H9 (cell line): ENCODE measurements around the gene B4GALT6. TPM values are rescaled to one million over a fixed set of nuclear protein-coding genes. Genes with fewer than 3 reads are reported as not detected.

Experiments used
- DNase-seq: peaks from one replicate; pipeline ENCODE4 v3.0.0-alpha.2; 2017
- H2AFZ ChIP-seq: one replicate; pipeline ENCODE4 v1.6.1; 2013; ENCODE audit warnings: mild to moderate bottlenecking, low read length, control low read depth, moderate library complexity
- H2AK5ac ChIP-seq: 2 replicates; pipeline ENCODE4 v1.6.1; 2013; ENCODE audit warnings: low read length, control low read depth, mixed read lengths; ENCODE audit not compliant: insufficient read length
- H2BK120ac ChIP-seq: one replicate; pipeline ENCODE4 v1.6.1; 2013; ENCODE audit warnings: low read depth, mild to moderate bottlenecking, low read length, control low read depth, inconsistent platforms; ENCODE audit not compliant: poor library complexity, severe bottlenecking
- H2BK12ac ChIP-seq: 2 replicates; pipeline ENCODE4 v1.6.1; 2013; ENCODE audit warnings: low read length, control low read depth, mixed read lengths, low read depth; ENCODE audit not compliant: insufficient read length
- H2BK15ac ChIP-seq: 2 replicates; pipeline ENCODE4 v1.6.1; 2013; ENCODE audit warnings: low read depth, low read length, control low read depth
- H2BK20ac ChIP-seq: one replicate; pipeline ENCODE4 v1.6.1; 2013; ENCODE audit warnings: low read depth, mild to moderate bottlenecking, low read length, control low read depth, inconsistent platforms; ENCODE audit not compliant: poor library complexity, severe bottlenecking
- H2BK5ac ChIP-seq: 2 replicates; pipeline ENCODE4 v1.6.1; 2013; ENCODE audit warnings: low read length, control low read depth, mixed read lengths; ENCODE audit not compliant: insufficient read length
- H3K14ac ChIP-seq: 2 replicates; pipeline ENCODE4 v1.6.1; 2013; ENCODE audit warnings: low read length, control low read depth; ENCODE audit not compliant: insufficient read depth
- H3K18ac ChIP-seq: 2 replicates; pipeline ENCODE4 v1.6.1; 2013; ENCODE audit warnings: low read depth, mild to moderate bottlenecking, mixed read lengths, low read length, control low read depth; ENCODE audit not compliant: insufficient read length
- H3K23ac ChIP-seq: 2 replicates; pipeline ENCODE4 v1.6.1; 2013; ENCODE audit warnings: low read length, control low read depth, mixed read lengths, low read depth; ENCODE audit not compliant: insufficient read length
- H3K23me2 ChIP-seq: 2 replicates; pipeline ENCODE4 v1.6.1; 2013; ENCODE audit warnings: low read depth, mild to moderate bottlenecking, mixed read lengths, low read length, control low read depth; ENCODE audit not compliant: insufficient read length, poor library complexity, severe bottlenecking
- H3K27ac ChIP-seq: 2 replicates; pipeline ENCODE4 v1.5.1; 2013; ENCODE audit warnings: low read length, control low read depth, mixed read lengths, low read depth; ENCODE audit not compliant: insufficient read length
- H3K27me3 ChIP-seq: 2 replicates; pipeline ENCODE4 v1.6.1; 2013; ENCODE audit warnings: low read length, control low read depth, inconsistent platforms; ENCODE audit not compliant: insufficient read depth
- H3K4ac ChIP-seq: 2 replicates; pipeline ENCODE4 v1.6.1; 2013; ENCODE audit warnings: low read depth, mild to moderate bottlenecking, control low read depth, inconsistent platforms, low read length, moderate library complexity
- H3K4me1 ChIP-seq: 2 replicates; pipeline ENCODE4 v1.6.1; 2013; ENCODE audit warnings: low read length, control low read depth, inconsistent platforms; ENCODE audit not compliant: insufficient read depth
- H3K4me2 ChIP-seq: 2 replicates; pipeline ENCODE4 v1.6.1; 2013; ENCODE audit warnings: low read length, control low read depth, mixed read lengths; ENCODE audit not compliant: insufficient read length, insufficient read depth
- H3K56ac ChIP-seq: 2 replicates; pipeline ENCODE4 v1.6.1; 2013; ENCODE audit warnings: low read depth, mild to moderate bottlenecking, mixed read lengths, low read length, control low read depth; ENCODE audit not compliant: insufficient read length
- H3K79me1 ChIP-seq: 2 replicates; pipeline ENCODE4 v1.6.1; 2013; ENCODE audit warnings: low read depth, mild to moderate bottlenecking, moderate library complexity, low read length, control low read depth, inconsistent platforms; ENCODE audit not compliant: insufficient read depth, poor library complexity, severe bottlenecking
- H3K79me2 ChIP-seq: 2 replicates; pipeline ENCODE4 v1.6.1; 2013; ENCODE audit warnings: low read length, control low read depth, inconsistent platforms; ENCODE audit not compliant: insufficient read depth
- H3K9ac ChIP-seq: 2 replicates; pipeline ENCODE4 v1.6.1; 2013; ENCODE audit warnings: low read length, control low read depth, mixed read lengths; ENCODE audit not compliant: insufficient read length; ENCODE audit errors: extremely low read depth
- H3K9me3 ChIP-seq: one replicate; pipeline ENCODE4 v1.6.1; 2013; ENCODE audit warnings: low read depth, low read length, inconsistent platforms; ENCODE audit not compliant: control insufficient read depth
- H3T11ph ChIP-seq: one replicate; pipeline ENCODE4 v1.6.1; 2013; ENCODE audit warnings: mild to moderate bottlenecking, low read length, control low read depth, inconsistent platforms
- H4K20me1 ChIP-seq: one replicate; pipeline ENCODE4 v1.6.1; 2013; ENCODE audit not compliant: control insufficient read depth, insufficient read length, insufficient read depth
- H4K5ac ChIP-seq: 2 replicates; pipeline ENCODE4 v1.6.1; 2013; ENCODE audit warnings: low read depth, mild to moderate bottlenecking, mixed read lengths, low read length, control low read depth; ENCODE audit not compliant: insufficient read length
- H4K8ac ChIP-seq: replicated peaks from 2 replicates; pipeline ENCODE4 v1.6.1; 2013; ENCODE audit warnings: low read length, control low read depth, mixed read lengths, low read depth; ENCODE audit not compliant: insufficient read length
- H4K91ac ChIP-seq: 2 replicates; pipeline ENCODE4 v1.6.1; 2013; ENCODE audit warnings: low read depth, mild to moderate bottlenecking, moderate library complexity, mixed read lengths, low read length, control low read depth; ENCODE audit not compliant: insufficient read length
- H3K27ac Mint-ChIP-seq, 3 experiments: 2 replicates in 2 of 3; 3 replicates in 1 of 3; pipeline ENCODE4 v1.8.0; 2020 to 2021; ENCODE audit warnings: mixed read lengths in 3 of 3, mild to moderate bottlenecking in 1 of 3, moderate library complexity in 1 of 3
- H3K27me3 Mint-ChIP-seq: 2 replicates; pipeline ENCODE4 v1.8.0; 2021; ENCODE audit warnings: low read depth, mild to moderate bottlenecking, moderate library complexity, mixed read lengths
- H3K36me3 Mint-ChIP-seq, 3 experiments: 2 replicates in 2 of 3; 3 replicates in 1 of 3; pipeline ENCODE4 v1.8.0; 2020 to 2021; ENCODE audit warnings: low read depth in 3 of 3, mixed read lengths in 3 of 3; ENCODE audit not compliant: insufficient read depth in 1 of 3
- H3K4me1 Mint-ChIP-seq, 2 experiments: 2 replicates each; pipeline ENCODE4 v1.8.0; 2020; ENCODE audit warnings: mixed read lengths in 2 of 2
- H3K4me3 Mint-ChIP-seq, 2 experiments: 2 replicates in 1 of 2; 3 replicates in 1 of 2; pipeline ENCODE4 v1.8.0; 2020 to 2021; ENCODE audit warnings: mild to moderate bottlenecking in 2 of 2, mixed read lengths in 2 of 2, moderate library complexity in 1 of 2
- H3K9me3 Mint-ChIP-seq, 2 experiments: 2 replicates in 1 of 2; 3 replicates in 1 of 2; pipeline ENCODE4 v1.8.0; 2020; ENCODE audit warnings: mild to moderate bottlenecking in 2 of 2, mixed read lengths in 2 of 2, moderate library complexity in 1 of 2
- CTCF ChIP-seq: fragments of 200-600 bp; sonication (generic); conservative IDR thresholded peaks from 3 replicates; pipeline ENCODE4 v1.8.0; 2021; ENCODE audit warnings: antibody characterized with exemption, mild to moderate bottlenecking
- total RNA-seq: library from RNA; stranded (reverse); gene quantifications from 2 replicates; pipeline ENCODE4 v1.2.1, GENCODE V29; 2021

Gene B4GALT6
- total RNA-seq, 1 experiment from 2014 or later, result 34.1 TPM

GRCh38 chr18:31686572-31686971 is 2.2 kb upstream of the B4GALT6 start:
- Histone ChIP-seq H3K27me3 (no peaks in the 10 kb centered on the region), H3K27ac (no peak overlapping the region), H3K79me2 (peaks cover 10% of the 10 kb centered on the region; the same call in 1 of the 2 replicates), H2BK15ac (no peak overlapping the region), H4K20me1 (no peaks in the 10 kb centered on the region), H3K4me2 (peak overlapping the region; percentile 53), H3T11ph (no peak overlapping the region), H3K56ac (no peak overlapping the region), H4K5ac (no peak overlapping the region), H3K4me1 (no peaks in the 10 kb centered on the region; the same call in 1 of the 2 replicates), H2BK20ac (no peak overlapping the region), H2BK12ac (no peak overlapping the region), H3K4ac (no peak overlapping the region), H3K23ac (no peak overlapping the region), H2BK120ac (no peak overlapping the region), H2AFZ (no peak overlapping the region), H3K18ac (no peak overlapping the region), H4K91ac (no peak overlapping the region), H3K9ac (no peak overlapping the region), H3K9me3 (no peaks in the 10 kb centered on the region), H3K14ac (no peak overlapping the region), H3K23me2 (peaks cover 11% of the 10 kb centered on the region), H2BK5ac (no peak overlapping the region), H3K79me1 (no peaks in the 10 kb centered on the region), H4K8ac (no peak overlapping the region), H2AK5ac (no peak overlapping the region)
- peaks cover 0 to 3% (median 0%) of the 10 kb centered on the region in 3 experiments; a peak in 1 of 7 replicates for H3K36me3 Mint-ChIP-seq
- H3K4me3 Mint-ChIP-seq, result peak overlapping the region in 1 of 2 experiments; percentile 88; a peak in 3 of 5 replicates
- DNase-seq, result no peak
- no peaks in the 10 kb centered on the region for H3K27me3 Mint-ChIP-seq
- H3K9me3 Mint-ChIP-seq, result no peaks in the 10 kb centered on the region; a peak in 1 of 5 replicates
- peaks cover 33 to 35% of the 10 kb centered on the region in 2 experiments for H3K4me1 Mint-ChIP-seq
- H3K27ac Mint-ChIP-seq, result no peak overlapping the region
- no peak for TF ChIP-seq CTCF
